Stimulated activated naive CD8-positive, alpha-beta T cell treated with anti-CD3 and anti-CD28 coated beads, Interleukin-15, amount 100 ng/mL, for 72 hours (primary cell): Measurements from ENCODE around the gene PCDHA1.

Experiments used
- ATAC-seq: fragments of 150-1000 bp; cut with Tn5 transposase; 2 replicates; pipeline ENCODE4 v1.10.0; 2021; ENCODE audit warnings: mild to moderate bottlenecking, moderate library complexity
- DNase-seq, 2 donors: peaks; one replicate each; pipeline ENCODE4 v3.0.0; 2021 to 2022
- H3K27ac Mint-ChIP-seq, 2 donors: one replicate each; pipeline ENCODE4 v1.8.0; 2022; ENCODE audit warnings: mild to moderate bottlenecking in 2 of 2, mixed read lengths in 2 of 2, moderate library complexity in 2 of 2
- H3K27me3 Mint-ChIP-seq: one replicate; pipeline ENCODE4 v1.8.0; 2022; ENCODE audit warnings: mixed read lengths
- H3K4me1 Mint-ChIP-seq: one replicate; pipeline ENCODE4 v1.8.0; 2022; ENCODE audit warnings: mild to moderate bottlenecking, mixed read lengths
- H3K4me3 Mint-ChIP-seq, 2 donors: one replicate each; pipeline ENCODE4 v1.8.0; 2022; ENCODE audit warnings: mild to moderate bottlenecking in 2 of 2, mixed read lengths in 2 of 2, moderate library complexity in 1 of 2
- H3K9me3 Mint-ChIP-seq, 2 donors: one replicate each; pipeline ENCODE4 v1.8.0; 2022; ENCODE audit warnings: mixed read lengths in 2 of 2

Gene PCDHA1

GRCh38 chr5:140916325-140916724 is 130.4 kb downstream of the PCDHA1 start:
- ATAC-seq: no peak
- Mint-ChIP-seq H3K27me3 (no peaks in the 10 kb centered on the region), H3K27ac (no peak overlapping the region), H3K4me3 (no peak overlapping the region), H3K9me3 (peaks cover 2 to 31% of the 10 kb centered on the region in 2 donors), H3K4me1 (no peaks in the 10 kb centered on the region)
- DNase-seq: no peak

GRCh38 chr5:140923601-140924000 is 137.7 kb downstream of the PCDHA1 start:
- DNase-seq (no peak), ATAC-seq (no peak)
- Mint-ChIP-seq H3K9me3 (no peaks in the 10 kb centered on the region), H3K4me3 (no peak overlapping the region), H3K4me1 (peaks cover 18% of the 10 kb centered on the region), H3K27ac (no peak overlapping the region), H3K27me3 (peaks cover 46% of the 10 kb centered on the region)

GRCh38 chr5:140925806-140926442 is 140.0 kb downstream of the PCDHA1 start, which contains the start of gene PCDHAC1:
Gene PCDHAC1 (plus strand): TSS chr5:140926299. CDS start chr5:140926893, 594 bp downstream.
- Mint-ChIP-seq H3K4me3 (peak within 1 kb of the TSS; percentile 12 to 63), H3K27ac (no peak within 1 kb of the TSS), H3K4me1 (peaks cover 18% of the 10 kb centered on the region), H3K27me3 (peaks cover 60% of the 10 kb centered on the region), H3K9me3 (no peaks in the 10 kb centered on the region)
- DNase-seq (no peak), ATAC-seq (peak; percentile 9)

GRCh38 chr5:140926443-140927227 is 140.7 kb downstream of the PCDHA1 start:
- ATAC-seq (peak; percentile 65), DNase-seq (peak; percentile 16 to 26)
- Mint-ChIP-seq H3K4me1 (peaks cover 18% of the 10 kb centered on the region), H3K27me3 (peaks cover 60% of the 10 kb centered on the region), H3K27ac (no peak overlapping the region), H3K4me3 (peak overlapping the region; percentile 12 to 63), H3K9me3 (no peaks in the 10 kb centered on the region)

- H3K4me3 Mint-ChIP-seq: peak overlapping the region; percentile 12 to 63
These were observed 141.3 kb downstream of the PCDHA1 start for GRCh38 chr5:140927228-140927573.

GRCh38 chr5:140934964-140935606 is 149.1 kb downstream of the PCDHA1 start:
- Mint-ChIP-seq H3K27ac (no peak overlapping the region), H3K4me1 (no peaks in the 10 kb centered on the region), H3K4me3 (no peak overlapping the region), H3K9me3 (no peaks in the 10 kb centered on the region), H3K27me3 (no peaks in the 10 kb centered on the region)
- no peak for DNase-seq
- no peak for ATAC-seq

More at GRCh38 chr5:140927228-140927573, 141.3 kb downstream of the PCDHA1 start:
- no peaks in the 10 kb centered on the region for H3K9me3 Mint-ChIP-seq
- no peak for DNase-seq
- no peak overlapping the region for H3K27ac Mint-ChIP-seq
- peaks cover 18% of the 10 kb centered on the region for H3K4me1 Mint-ChIP-seq
- no peak for ATAC-seq
- peaks cover 60% of the 10 kb centered on the region for H3K27me3 Mint-ChIP-seq

GRCh38 chr5:140946578-140946977 is 160.6 kb downstream of the PCDHA1 start:
- no peak overlapping the region for H3K27ac Mint-ChIP-seq
- H3K9me3 Mint-ChIP-seq: peaks cover 15 to 18% of the 10 kb centered on the region in 2 donors
- H3K4me1 Mint-ChIP-seq: no peaks in the 10 kb centered on the region
- H3K4me3 Mint-ChIP-seq: no peak overlapping the region
- ATAC-seq: no peak
- no peak for DNase-seq
- no peaks in the 10 kb centered on the region for H3K27me3 Mint-ChIP-seq

GRCh38 chr5:140951636-140952035 is 165.7 kb downstream of the PCDHA1 start:
- Mint-ChIP-seq H3K27me3 (no peaks in the 10 kb centered on the region), H3K27ac (no peak overlapping the region), H3K4me3 (no peak overlapping the region)

GRCh38 chr5:140953234-140953633 is 167.3 kb downstream of the PCDHA1 start:
- Mint-ChIP-seq H3K27me3 (no peaks in the 10 kb centered on the region), H3K27ac (no peak overlapping the region), H3K9me3 (peaks cover 0 to 8% of the 10 kb centered on the region in 2 donors), H3K4me1 (no peaks in the 10 kb centered on the region), H3K4me3 (no peak overlapping the region)
- no peak for DNase-seq
- no peak for ATAC-seq

More at GRCh38 chr5:140951636-140952035, 165.7 kb downstream of the PCDHA1 start:
- DNase-seq: no peak
- no peak for ATAC-seq
- H3K4me1 Mint-ChIP-seq: no peaks in the 10 kb centered on the region
- H3K9me3 Mint-ChIP-seq: peaks cover 1 to 8% of the 10 kb centered on the region in 2 donors

- no peak for DNase-seq
- no peak for ATAC-seq
- Mint-ChIP-seq H3K27me3 (peaks cover 32% of the 10 kb centered on the region), H3K27ac (no peak overlapping the region), H3K4me3 (no peak overlapping the region), H3K9me3 (no peaks in the 10 kb centered on the region), H3K4me1 (peaks cover 6% of the 10 kb centered on the region)
These were observed 176.2 kb downstream of the PCDHA1 start for GRCh38 chr5:140962190-140962589.

- no peak for DNase-seq
- no peak overlapping the region for H3K27ac Mint-ChIP-seq
- ATAC-seq: no peak
- H3K27me3 Mint-ChIP-seq: peaks cover 42% of the 10 kb centered on the region
- peaks cover 6% of the 10 kb centered on the region for H3K4me1 Mint-ChIP-seq
- no peaks in the 10 kb centered on the region for H3K9me3 Mint-ChIP-seq
- H3K4me3 Mint-ChIP-seq: no peak overlapping the region
These were observed 178.4 kb downstream of the PCDHA1 start for GRCh38 chr5:140964356-140964755.

- ATAC-seq (no peak), DNase-seq (no peak)
- H3K4me1 Mint-ChIP-seq: peaks cover 6% of the 10 kb centered on the region
- no peaks in the 10 kb centered on the region for H3K9me3 Mint-ChIP-seq
- H3K27ac Mint-ChIP-seq: no peak overlapping the region
- peak overlapping the region; percentile 21 to 57 for H3K4me3 Mint-ChIP-seq
- peaks cover 42% of the 10 kb centered on the region for H3K27me3 Mint-ChIP-seq
These were observed 180.0 kb downstream of the PCDHA1 start for GRCh38 chr5:140965905-140966292.

GRCh38 chr5:140966293-140967225 is 180.6 kb downstream of the PCDHA1 start, which contains the start of gene PCDHAC2:
Gene PCDHAC2 (plus strand): TSS chr5:140966476. CDS start chr5:140966767, 291 bp downstream.
- Mint-ChIP-seq H3K27me3 (peaks cover 42% of the 10 kb centered on the region), H3K4me3 (peak within 1 kb of the TSS; percentile 21 to 57), H3K27ac (no peak within 1 kb of the TSS), H3K9me3 (no peaks in the 10 kb centered on the region), H3K4me1 (peaks cover 6% of the 10 kb centered on the region)
- DNase-seq (no peak), ATAC-seq (no peak)

GRCh38 chr5:140967226-140967893 is 181.4 kb downstream of the PCDHA1 start:
- no peak for ATAC-seq
- Mint-ChIP-seq H3K9me3 (no peaks in the 10 kb centered on the region), H3K27me3 (peaks cover 42% of the 10 kb centered on the region), H3K4me3 (no peak overlapping the region), H3K27ac (no peak overlapping the region), H3K4me1 (peaks cover 6% of the 10 kb centered on the region)
- DNase-seq: no peak
